GM12878 (cell line): ENCODE measurements around the gene PRR13. TPM values are rescaled to one million over a fixed set of nuclear protein-coding genes. Genes with fewer than 3 reads are reported as not detected.

Source experiments
- BHLHE40 ChIP-seq, 2 experiments: fragments of 450-650 bp in 1 of 2; IDR thresholded peaks; 2 replicates each; pipeline ENCODE4 v1.6.1; 2011 to 2017; ENCODE audit warnings: low read depth in 2 of 2, borderline replicate concordance in 1 of 2, improper control_type of control experiment in 1 of 2, low read length in 1 of 2, mild to moderate bottlenecking in 1 of 2
- CBFB ChIP-seq: IDR thresholded peaks from 2 replicates; pipeline ENCODE4 v1.6.1; 2016; ENCODE audit warnings: antibody characterized with exemption, low read depth
- EED ChIP-seq: sonication (generic); IDR thresholded peaks from 2 replicates; pipeline ENCODE4 v1.6.1; 2016; ENCODE audit warnings: antibody characterized with exemption, low read depth
- ELK1 ChIP-seq: IDR thresholded peaks from 2 replicates; pipeline ENCODE4 v1.6.1; 2012; ENCODE audit warnings: low read depth, low read length, improper control_type of control experiment
- ESRRA ChIP-seq: IDR thresholded peaks from 2 replicates; pipeline ENCODE4 v1.6.1; 2012; ENCODE audit warnings: mild to moderate bottlenecking, low read length, improper control_type of control experiment
- EZH2 ChIP-seq: IDR thresholded peaks from 2 replicates; pipeline ENCODE4 v1.6.1; 2012; ENCODE audit warnings: low read depth, mild to moderate bottlenecking, control low read depth, inconsistent platforms, low read length, borderline replicate concordance; ENCODE audit not compliant: control insufficient read depth
- IKZF1 ChIP-seq: fragments of 450-650 bp; conservative IDR thresholded peaks from 2 replicates; pipeline ENCODE4 v1.6.1; 2017; ENCODE audit warnings: antibody characterized with exemption, mild to moderate bottlenecking
- MXI1 ChIP-seq: fragments of 150-350 bp; IDR thresholded peaks from 2 replicates; pipeline ENCODE4 v1.6.1; 2011; ENCODE audit warnings: low read depth, mild to moderate bottlenecking, inconsistent platforms, low read length, improper control_type of control experiment
- NR2C2 ChIP-seq: IDR thresholded peaks from 2 replicates; pipeline ENCODE4 v1.6.1; 2011; ENCODE audit warnings: borderline replicate concordance, low read depth; ENCODE audit not compliant: control insufficient read depth, insufficient read length
- NR2F1 ChIP-seq: fragments of 450-650 bp; conservative IDR thresholded peaks from 2 replicates; pipeline ENCODE4 v1.6.1; 2017; ENCODE audit warnings: mild to moderate bottlenecking
- PKNOX1 ChIP-seq: fragments of 450-650 bp; IDR thresholded peaks from 2 replicates; pipeline ENCODE4 v1.6.1; 2016; ENCODE audit warnings: mild to moderate bottlenecking
- POLR2A ChIP-seq: IDR thresholded peaks from 2 replicates; pipeline ENCODE4 v1.6.1; 2011; ENCODE audit warnings: low read depth, mild to moderate bottlenecking, low read length
- POLR2AphosphoS5 ChIP-seq: IDR thresholded peaks from 2 replicates; pipeline ENCODE4 v1.6.1; 2011; ENCODE audit warnings: mild to moderate bottlenecking, low read length, inconsistent platforms
- SMAD5 ChIP-seq: IDR thresholded peaks from 2 replicates; pipeline ENCODE4 v1.6.1; 2016; ENCODE audit warnings: antibody characterized with exemption, low read depth
- TAF1 ChIP-seq: IDR thresholded peaks from 2 replicates; pipeline ENCODE4 v1.6.1; 2011; ENCODE audit warnings: mild to moderate bottlenecking, low read depth, low read length, borderline replicate concordance
- YY1 ChIP-seq: IDR thresholded peaks from 2 replicates; pipeline ENCODE4 v1.6.1; 2011; ENCODE audit warnings: low read depth, mild to moderate bottlenecking, low read length
- ZBTB11 ChIP-seq: fragments of 450-650 bp; formaldehyde crosslinking; IDR thresholded peaks from 2 replicates; pipeline ENCODE4 v1.5.0; 2022; ENCODE audit warnings: mild to moderate bottlenecking, missing genetic modification characterization
- ZBTB40 ChIP-seq: fragments of 450-650 bp; IDR thresholded peaks from 2 replicates; pipeline ENCODE4 v1.6.1; 2016; ENCODE audit warnings: mild to moderate bottlenecking, moderate library complexity, borderline replicate concordance
- ZZZ3 ChIP-seq: IDR thresholded peaks from 2 replicates; pipeline ENCODE4 v1.6.1; 2011; ENCODE audit warnings: low read depth; ENCODE audit not compliant: control insufficient read depth, insufficient read length
- polyA plus RNA-seq, 11 experiments: library from polyadenylated mRNA; depleted of rRNA in 4 of 11; unstranded in 6 of 11; stranded (reverse) in 5 of 11; fragments of >200 nt; fragmentation: Nextera tagmentation in 4 of 11; fragmentation: Illumina TruSeq in 1 of 11; extraction: Ambion mirVana in 4 of 11; extraction: Trizol in 1 of 11; gene quantifications; 1 replicate in 1 of 11; 2 replicates in 10 of 11; pipeline versions ENCODE4 v1.2.1 to v1.2.3, GENCODE V29; 2011 to 2016; ENCODE audit warnings: inconsistent platforms in 2 of 11, missing spikeins in 2 of 11, low read depth in 1 of 11
- total RNA-seq, 4 experiments: library from RNA; depleted of rRNA in 3 of 4; stranded (reverse); fragments of >200 nt in 3 of 4; fragmentation: Illumina TruSeq in 1 of 4; extraction: Trizol in 1 of 4; gene quantifications; 2 replicates each; pipeline versions ENCODE4 v1.2.1 to v1.2.3, GENCODE V29; 2013 to 2021

The PRR13 gene
- total and polyA plus RNA-seq, 10 of the 15 experiments (the other 5 are each of a cell fraction or from before 2014, with no cell fraction given): 94.2 to 462 (median 276) TPM

- TF ChIP-seq ZBTB40 (no peak), NR2C2 (no peak), CBFB (no peak), SMAD5 (peak; percentile 25; the same call in 1 of the 2 replicates), TAF1 (no peak), YY1 (no peak), ELK1 (no peak), NR2F1 (no peak), PKNOX1 (no peak), BHLHE40 (IDR thresholded peaks at IDR 0.05; ENCODE audit: borderline replicate concordance in 1 of 2, low read depth in 2 of 2, low read length in 1 of 2) (no peak), ZZZ3 (no peak), MXI1 (no peak), ESRRA (no peak), ZBTB11 (CRISPR knock-in tag) (no peak), POLR2AphosphoS5 (0 out of 2 replicates have a peak, but pooled peaks have one; percentile 23), POLR2A (peak; percentile 37; the same call in 1 of the 2 replicates), EED (no peak), EZH2 (no peak), IKZF1 (no peak)
Observed at GRCh38 chr12:53480491-53481442, 39.2 kb downstream of the PRR13 start (continued).
